GM12801 (cell line): Measurements from ENCODE around the gene SNRNP40.

Experiments
- CTCF ChIP-seq: IDR thresholded peaks from one replicate; pipeline ENCODE4 v1.5.1; 2011; ENCODE audit warnings: control low read depth; ENCODE audit not compliant: insufficient read length; ENCODE audit errors: extremely low read depth

The SNRNP40 gene

GRCh38 chr1:31324992-31325391 is 28.4 kb upstream of the SNRNP40 start:
- TF ChIP-seq CTCF: no peak

- no peak for TF ChIP-seq CTCF
Observed at GRCh38 chr1:31324093-31324492, 27.5 kb upstream of the SNRNP40 start.

GRCh38 chr1:31318146-31318545 is 21.6 kb upstream of the SNRNP40 start:
- no peak for TF ChIP-seq CTCF

GRCh38 chr1:31315902-31316301 is 19.3 kb upstream of the SNRNP40 start:
- TF ChIP-seq CTCF: no peak

- no peak for TF ChIP-seq CTCF
Observed at GRCh38 chr1:31310198-31310597, 13.6 kb upstream of the SNRNP40 start.

- no peak for TF ChIP-seq CTCF
Observed at GRCh38 chr1:31308036-31308435, 11.4 kb upstream of the SNRNP40 start.

GRCh38 chr1:31306278-31306677 is 9.7 kb upstream of the SNRNP40 start:
- no peak for TF ChIP-seq CTCF
